COLO668 (cell line): Measurements from ENCODE around the gene MXRA7.
A peak's percentile ranks its signal among the peaks of the same experiment; 100 is the strongest.
"Not testable (repeated sequence)": the region's sequence is repeated elsewhere in the genome, so short reads cannot be mapped to it uniquely, and the experiment has no call there.

Experiments used
- DNase-seq: peaks from one replicate; lab custom pipeline; 2025; ENCODE audit not compliant: unreplicated experiment; lab: John Stamatoyannopoulos, UW

MXRA7 gene

GRCh38 chr17:76710863-76711611 is at the start of gene MXRA7:
TSS of gene MXRA7 (minus strand) at chr17:76710965. CDS start at chr17:76710946, 19 bp downstream.
- peak; percentile 28 for DNase-seq

GRCh38 chr17:76758570-76758969 is 47.8 kb upstream of the MXRA7 start:
- DNase-seq: no peak

GRCh38 chr17:76757256-76757655 is 46.5 kb upstream of the MXRA7 start:
- no peak for DNase-seq

DNA sequence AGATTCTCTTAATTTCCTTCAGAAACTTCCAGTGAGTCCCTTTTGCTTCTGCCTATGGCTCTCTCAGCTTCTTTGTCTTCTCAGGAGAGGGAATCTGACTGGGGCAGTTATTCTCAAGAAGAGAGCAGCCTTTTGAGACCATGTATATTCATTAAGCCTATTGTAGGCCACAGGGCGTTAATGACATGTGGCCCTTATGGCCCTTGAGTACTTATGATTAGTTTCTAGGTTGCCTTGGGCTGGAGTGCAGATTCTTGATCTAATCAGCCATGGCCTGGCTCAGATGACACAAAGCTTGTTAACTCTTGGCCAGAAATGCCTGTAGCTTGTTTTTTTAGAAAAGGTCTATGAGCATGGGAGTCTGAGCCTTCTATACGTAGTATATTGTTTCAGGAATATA is 44.5 kb upstream of the MXRA7 start:
- no peak for DNase-seq

DNA sequence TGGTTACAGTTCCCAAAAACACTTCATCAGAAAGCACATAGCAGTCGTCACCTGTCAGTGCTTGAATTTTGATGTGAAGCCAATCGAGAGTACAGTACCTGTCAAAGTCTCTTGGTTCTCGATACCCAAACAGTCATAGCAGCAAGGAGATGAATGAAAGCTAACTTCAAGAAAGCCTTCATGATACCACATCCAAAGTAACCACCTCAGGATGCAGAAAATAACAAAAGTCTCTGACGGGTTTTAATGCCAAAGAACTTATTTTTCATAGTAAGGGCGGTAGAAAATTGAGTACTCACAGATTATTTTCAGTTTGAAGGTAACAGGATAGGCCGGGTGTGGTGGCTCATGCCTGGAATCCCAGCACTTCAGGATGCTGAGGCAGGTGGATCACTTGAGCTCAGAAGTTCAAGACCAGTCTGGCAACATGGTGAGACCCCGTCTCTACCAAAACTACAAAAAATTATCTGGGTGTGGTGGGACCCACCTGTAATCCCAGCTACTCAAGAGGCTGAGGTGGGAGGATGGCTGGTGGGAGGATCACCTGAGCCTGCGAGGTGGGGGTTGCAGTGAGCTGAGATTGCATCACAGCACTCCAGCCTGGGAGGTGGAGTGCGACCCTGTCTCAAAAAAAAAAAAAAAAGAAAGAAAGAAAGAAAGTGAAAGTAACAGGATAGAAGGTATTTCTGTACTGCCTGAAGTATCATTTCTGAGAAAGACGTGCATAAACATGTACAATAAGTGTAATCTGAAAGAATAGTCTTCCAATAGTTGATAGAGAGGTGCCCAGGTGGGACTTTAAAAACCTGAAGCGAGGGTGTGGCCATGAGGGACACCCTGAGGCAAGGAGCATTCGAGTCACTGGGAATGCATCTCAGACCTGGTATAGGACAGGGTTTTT is 42.5 kb upstream of the MXRA7 start:
- no peak for DNase-seq

GRCh38 chr17:76752006-76752405 is 41.2 kb upstream of the MXRA7 start:
- DNase-seq: no peak

DNA sequence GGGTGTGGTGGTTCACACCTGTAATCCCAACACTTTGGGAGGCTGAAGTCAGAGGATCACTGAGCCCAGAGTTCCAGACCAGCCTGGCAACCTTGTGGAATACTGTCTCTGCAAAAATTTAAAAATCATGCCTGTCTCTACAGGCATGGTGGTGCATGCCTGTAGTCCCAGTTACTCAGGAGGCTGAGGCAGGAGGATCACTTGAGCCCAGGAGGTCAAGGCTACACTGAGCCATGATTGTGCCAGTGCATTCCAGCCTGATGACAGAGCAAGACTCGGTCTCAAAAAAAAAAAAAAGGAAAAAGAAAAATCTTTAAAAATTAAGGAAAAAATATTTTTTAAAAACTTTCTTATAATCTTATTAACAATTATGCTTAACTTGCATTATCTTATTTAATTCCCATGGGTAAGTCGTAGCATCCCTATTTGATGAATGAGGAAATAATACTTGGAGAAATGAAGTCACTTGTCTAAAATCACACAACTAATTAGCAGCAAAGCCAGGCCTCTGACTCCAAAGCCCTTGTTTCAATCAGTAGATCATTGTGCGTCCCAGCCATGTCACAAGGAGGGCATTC is 40.7 kb upstream of the MXRA7 start:
- DNase-seq: no peak

- DNase-seq: no peak
Measured at GRCh38 chr17:76748657-76749056, 37.9 kb upstream of the MXRA7 start.

DNA sequence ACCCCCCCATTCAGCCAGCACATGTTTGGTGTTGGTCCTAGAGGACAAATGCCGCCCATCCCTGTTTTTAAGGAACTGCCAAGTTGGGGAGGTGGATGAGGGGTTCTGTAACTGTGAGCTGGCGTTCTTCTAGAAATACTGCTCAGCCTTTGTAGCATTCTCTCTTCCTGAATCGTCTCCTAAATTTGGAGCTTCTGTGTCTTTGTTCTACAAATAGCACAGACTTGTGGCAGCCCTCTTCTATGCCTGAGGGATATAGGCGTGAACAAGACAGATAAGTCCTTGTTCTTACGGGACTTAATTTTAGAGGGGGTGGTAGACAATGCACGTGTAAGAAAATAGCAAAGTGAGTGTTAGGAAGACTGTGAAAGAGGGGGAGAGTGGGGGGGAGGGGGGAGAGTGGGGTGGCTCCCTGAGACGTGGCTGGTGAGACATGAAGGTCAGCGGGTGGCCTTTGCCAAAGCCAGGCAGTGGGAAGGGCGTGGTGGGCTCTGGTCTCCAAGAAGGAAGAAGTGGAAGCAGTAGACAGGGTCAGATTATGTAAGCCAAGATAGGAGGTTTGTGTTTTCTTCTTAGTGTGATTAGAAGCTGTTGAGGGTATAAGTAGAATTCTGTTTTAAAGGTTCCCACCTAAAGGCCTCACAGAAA is 37.1 kb upstream of the MXRA7 start:
- no peak for DNase-seq

- not testable (repeated sequence) for DNase-seq
Measured at GRCh38 chr17:76745785-76746184, 35.0 kb upstream of the MXRA7 start.

DNA sequence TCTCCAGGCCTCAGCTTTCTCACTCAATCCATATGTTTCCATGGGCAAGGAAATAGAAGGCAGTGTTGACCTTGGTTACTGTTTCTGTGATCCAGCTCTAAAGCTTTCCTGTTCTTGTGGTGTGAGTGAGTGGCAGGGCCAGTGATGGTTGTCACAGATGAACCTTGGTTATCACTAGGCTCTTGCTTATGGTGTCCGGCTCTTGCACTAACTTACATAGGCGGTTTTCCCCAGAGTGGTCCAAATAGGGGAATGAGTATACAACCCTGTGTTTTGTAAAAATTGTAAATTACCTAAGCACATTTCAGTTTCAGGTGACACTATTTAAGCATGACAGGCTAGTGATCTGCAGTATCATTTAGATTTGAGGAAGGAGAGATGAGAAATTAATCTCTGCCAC is 34.0 kb upstream of the MXRA7 start:
- DNase-seq: no peak

GRCh38 chr17:76742958-76743357 is 32.2 kb upstream of the MXRA7 start:
- DNase-seq: no peak

GRCh38 chr17:76740329-76741118 is 29.8 kb upstream of the MXRA7 start:
- DNase-seq: no peak

DNA sequence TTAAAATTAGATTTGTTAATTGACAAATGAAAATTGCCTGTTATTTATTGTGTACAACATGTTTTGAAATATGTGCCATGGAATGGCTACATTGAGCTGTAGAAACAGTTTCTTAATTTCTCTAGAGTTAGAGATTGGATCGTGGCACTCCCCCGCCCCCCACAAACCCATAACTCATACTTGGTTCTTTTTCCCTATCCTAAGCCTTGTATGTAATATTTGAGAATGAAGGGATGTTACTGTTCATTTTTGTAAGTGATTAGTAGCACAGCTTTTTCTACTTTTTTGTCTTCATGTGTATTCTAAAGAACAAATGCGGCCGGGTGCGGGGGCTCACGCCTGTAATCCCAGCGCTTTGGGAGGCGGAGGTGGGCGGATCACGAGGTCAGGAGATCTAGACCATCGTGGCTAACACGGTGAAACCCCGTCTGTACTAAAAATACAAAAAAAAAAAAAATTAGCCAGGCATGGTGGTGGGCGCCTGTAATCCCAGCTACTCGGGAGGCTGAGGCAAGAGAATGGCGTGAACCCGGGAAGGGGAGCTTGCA is 28.9 kb upstream of the MXRA7 start:
- DNase-seq: not testable (repeated sequence)

DNA sequence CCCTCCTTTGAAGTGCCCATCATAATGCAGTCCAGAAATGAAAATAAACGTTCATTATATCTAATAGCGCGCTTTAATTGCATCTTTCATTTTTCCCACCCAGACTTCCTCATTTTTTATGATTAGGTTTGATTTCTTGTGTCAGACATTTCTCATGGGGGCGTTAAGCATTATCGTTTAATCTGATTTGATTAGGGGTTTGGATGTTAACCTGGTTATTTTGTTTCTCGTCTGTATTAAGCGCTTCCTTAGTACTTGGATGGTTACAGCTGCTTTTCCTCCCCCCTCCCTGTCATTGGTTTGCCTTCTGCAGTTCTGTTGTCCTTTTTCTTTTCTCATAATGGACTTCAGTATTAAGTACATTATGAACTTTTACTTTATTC is 27.7 kb upstream of the MXRA7 start:
- no peak for DNase-seq

GRCh38 chr17:76737676-76738467 is 27.1 kb upstream of the MXRA7 start, which contains the start of gene MFSD11:
TSS of gene MFSD11 (plus strand) at chr17:76738119. CDS start at chr17:76738353, 234 bp downstream.
- peak; percentile 90 for DNase-seq

GRCh38 chr17:76737082-76737675 is 26.4 kb upstream of the MXRA7 start, which contains the start of gene SRSF2:
TSS of gene SRSF2 (minus strand) at chr17:76737331. CDS start at chr17:76737160, 171 bp downstream.
- DNase-seq: peak; percentile 96

GRCh38 chr17:76736349-76737081 is 25.8 kb upstream of the MXRA7 start:
- peak; percentile 64 for DNase-seq
